ENCODE measurements around the gene AKT1.

Gene AKT1

DNA sequence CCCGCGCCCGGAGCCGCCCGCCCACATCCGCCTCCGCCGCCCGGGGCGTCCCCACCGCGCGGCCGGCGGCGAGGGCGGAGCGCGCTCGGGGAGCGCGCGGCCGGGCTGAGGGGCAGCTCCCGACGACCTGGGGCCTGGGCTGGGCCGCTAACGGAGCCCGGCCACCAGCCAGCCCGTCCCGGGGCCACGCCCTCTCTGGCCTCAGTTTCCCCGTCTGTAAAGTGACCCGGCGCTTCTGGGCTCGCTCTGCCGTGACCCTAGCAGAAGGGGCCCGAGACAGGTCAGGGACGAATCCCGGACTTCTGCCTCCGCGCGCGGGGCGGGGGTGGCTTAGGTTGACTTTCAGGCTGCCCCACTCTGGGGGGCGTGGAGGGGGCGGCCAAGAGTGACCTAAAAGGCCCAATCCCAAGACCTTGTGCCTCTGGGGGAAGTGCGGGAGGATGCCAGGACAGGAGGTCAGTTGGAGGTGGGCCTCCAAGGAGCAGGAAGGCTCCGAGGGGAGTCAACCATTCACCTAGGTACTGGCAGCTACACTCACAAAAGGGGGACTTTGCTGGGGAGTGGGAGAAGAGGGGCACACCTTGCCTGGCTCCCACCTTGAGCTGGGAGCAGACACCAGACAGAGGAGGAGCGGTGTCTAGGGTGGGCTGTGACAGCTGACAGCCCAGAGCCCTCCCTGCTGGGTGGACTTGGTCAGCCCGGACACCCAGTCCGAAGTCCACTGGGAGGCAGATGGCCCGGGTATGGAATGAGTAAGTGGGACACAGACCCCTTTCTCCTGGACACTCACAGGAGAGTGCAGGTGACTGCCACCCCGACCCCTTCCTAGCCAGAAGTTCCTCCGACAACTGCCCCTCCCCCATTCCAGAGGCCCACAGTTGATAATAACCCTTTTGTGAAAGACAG, 486 bp upstream of the AKT1 start:
- TF ChIP-seq ZFX (IDR thresholded peaks at IDR 0.05; ENCODE audit: borderline replicate concordance): no peak
- TF ChIP-seq, protein P1, sequence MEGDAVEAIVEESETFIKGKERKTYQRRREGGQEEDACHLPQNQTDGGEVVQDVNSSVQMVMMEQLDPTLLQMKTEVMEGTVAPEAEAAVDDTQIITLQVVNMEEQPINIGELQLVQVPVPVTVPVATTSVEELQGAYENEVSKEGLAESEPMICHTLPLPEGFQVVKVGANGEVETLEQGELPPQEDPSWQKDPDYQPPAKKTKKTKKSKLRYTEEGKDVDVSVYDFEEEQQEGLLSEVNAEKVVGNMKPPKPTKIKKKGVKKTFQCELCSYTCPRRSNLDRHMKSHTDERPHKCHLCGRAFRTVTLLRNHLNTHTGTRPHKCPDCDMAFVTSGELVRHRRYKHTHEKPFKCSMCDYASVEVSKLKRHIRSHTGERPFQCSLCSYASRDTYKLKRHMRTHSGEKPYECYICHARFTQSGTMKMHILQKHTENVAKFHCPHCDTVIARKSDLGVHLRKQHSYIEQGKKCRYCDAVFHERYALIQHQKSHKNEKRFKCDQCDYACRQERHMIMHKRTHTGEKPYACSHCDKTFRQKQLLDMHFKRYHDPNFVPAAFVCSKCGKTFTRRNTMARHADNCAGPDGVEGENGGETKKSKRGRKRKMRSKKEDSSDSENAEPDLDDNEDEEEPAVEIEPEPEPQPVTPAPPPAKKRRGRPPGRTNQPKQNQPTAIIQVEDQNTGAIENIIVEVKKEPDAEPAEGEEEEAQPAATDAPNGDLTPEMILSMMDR (IDR thresholded peaks at IDR 0.05): no peak
- H3K27ac ChIP-seq: peak overlapping the region; percentile 98

GRCh38 chr14:104794631-104794992, 936 bp downstream of the AKT1 start:
- H3K27ac ChIP-seq: peak overlapping the region; percentile 98
- no peak for TF ChIP-seq ZFX (IDR thresholded peaks at IDR 0.05; ENCODE audit: borderline replicate concordance)
- TF ChIP-seq, protein P1 (IDR thresholded peaks at IDR 0.05): no peak

DNA sequence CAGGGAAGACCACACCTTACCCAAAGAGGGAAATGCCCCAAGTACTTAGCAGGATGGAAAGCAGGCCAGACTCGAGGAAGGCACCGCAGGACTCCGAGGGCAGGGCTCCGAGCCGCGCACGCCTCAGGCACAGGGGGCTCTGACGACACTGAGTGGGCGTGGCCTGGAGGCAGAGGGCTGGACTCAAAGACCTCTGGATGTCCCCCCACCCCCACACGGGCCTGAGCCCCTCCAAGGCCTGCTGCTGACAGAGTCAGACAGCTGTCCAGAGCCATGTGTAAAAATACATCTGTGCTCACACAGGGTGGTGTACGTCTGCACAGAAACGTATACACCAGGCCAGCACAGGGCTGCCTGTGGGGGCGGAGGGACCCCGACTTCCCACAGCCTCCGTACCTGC, 1.4 kb downstream of the AKT1 start:
- H3K27ac ChIP-seq: peak overlapping the region; percentile 98
- TF ChIP-seq, protein P1 (IDR thresholded peaks at IDR 0.05): no peak
- TF ChIP-seq ZFX (IDR thresholded peaks at IDR 0.05; ENCODE audit: borderline replicate concordance): no peak

GRCh38 chr14:104793703-104793959, 1.9 kb downstream of the AKT1 start:
- TF ChIP-seq, protein P1 (IDR thresholded peaks at IDR 0.05): no peak
- TF ChIP-seq ZFX (IDR thresholded peaks at IDR 0.05; ENCODE audit: borderline replicate concordance): no peak
- H3K27ac ChIP-seq: peak overlapping the region; percentile 98

- peak overlapping the region; percentile 98 for H3K27ac ChIP-seq
- TF ChIP-seq, protein P1 (IDR thresholded peaks at IDR 0.05): no peak
- no peak for TF ChIP-seq ZFX (IDR thresholded peaks at IDR 0.05; ENCODE audit: borderline replicate concordance)
These were observed 2.4 kb downstream of the AKT1 start for GRCh38 chr14:104792945-104793702.

GRCh38 chr14:104792101-104792884, 3.3 kb downstream of the AKT1 start:
- TF ChIP-seq, protein P1 (IDR thresholded peaks at IDR 0.05): no peak
- TF ChIP-seq ZFX (IDR thresholded peaks at IDR 0.05; ENCODE audit: borderline replicate concordance): no peak
- H3K27ac ChIP-seq: peak overlapping the region; percentile 98
